Dendritic cell treated with granulocyte-macrophage colony-stimulating factor and Interleukin-4, amounts not matched to agents 40 ng/mL and 50 ng/mL, for 4 days (primary cell): ENCODE data around the gene ATP5F1D.
A peak's percentile ranks its signal among the peaks of the same experiment; 100 is the strongest.

Experiments used
- H3K27ac Mint-ChIP-seq: one replicate; pipeline ENCODE4 v1.8.0; 2022; ENCODE audit warnings: mild to moderate bottlenecking, mixed read lengths
- H3K27me3 Mint-ChIP-seq: one replicate; pipeline ENCODE4 v1.8.0; 2022; ENCODE audit warnings: mild to moderate bottlenecking, mixed read lengths
- H3K36me3 Mint-ChIP-seq: one replicate; pipeline ENCODE4 v1.8.0; 2022; ENCODE audit warnings: low read depth, mixed read lengths
- H3K4me1 Mint-ChIP-seq: one replicate; pipeline ENCODE4 v1.8.0; 2022; ENCODE audit warnings: low read depth, mixed read lengths
- H3K4me3 Mint-ChIP-seq: one replicate; pipeline ENCODE4 v1.8.0; 2022; ENCODE audit warnings: mild to moderate bottlenecking, moderate library complexity, mixed read lengths
- H3K9me3 Mint-ChIP-seq: one replicate; pipeline ENCODE4 v1.8.0; 2022; ENCODE audit warnings: mixed read lengths
- intact Hi-C: fragments of 100-400 bp; cut with micrococcal nuclease; formaldehyde crosslinking; loops from one replicate; pipeline ENCODE4 v1.15.0; 2022

Gene ATP5F1D

DNA sequence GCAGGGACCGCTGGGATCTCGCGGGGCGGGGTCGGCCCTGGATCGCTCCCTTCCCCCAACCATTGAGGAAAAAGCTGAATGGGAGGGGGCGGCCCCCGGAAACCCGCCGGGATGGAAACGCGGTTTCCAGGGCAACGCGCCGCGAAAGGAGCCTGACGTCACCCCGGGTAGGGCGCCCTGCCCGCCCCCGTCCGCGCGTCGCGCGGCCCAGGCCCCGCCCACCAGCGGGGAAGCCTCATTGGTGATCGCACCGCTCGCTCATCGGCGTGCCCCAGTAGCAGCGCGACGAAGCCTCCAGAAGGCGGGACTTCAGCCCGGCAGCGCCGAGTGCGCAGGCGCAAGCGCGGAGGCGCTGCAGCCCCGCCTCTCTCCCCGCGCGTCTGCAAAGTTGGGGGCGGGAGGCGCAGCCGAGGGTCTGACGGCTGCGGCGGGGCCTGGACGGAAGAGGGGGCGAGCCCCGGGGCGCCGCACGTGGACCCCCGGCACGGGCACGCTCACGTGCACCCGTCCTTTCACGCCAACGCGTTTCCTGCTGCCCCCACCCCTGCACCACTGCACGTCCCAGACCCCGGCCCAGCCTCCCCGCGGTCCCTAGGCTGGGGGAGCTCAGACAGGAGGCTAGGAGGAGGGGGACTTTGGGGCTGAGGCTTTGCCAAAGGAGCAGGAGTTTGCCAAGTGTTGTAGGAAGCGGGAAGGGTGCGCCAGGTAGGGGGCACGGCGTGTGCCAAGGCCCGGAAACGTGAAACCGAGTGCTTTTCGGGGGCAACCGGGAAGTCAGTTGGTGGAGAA, 19.4 kb downstream of the ATP5F1D start:
- H3K27ac Mint-ChIP-seq, result peak overlapping the region; percentile 90
- peak overlapping the region; percentile 84 for H3K4me3 Mint-ChIP-seq
- peaks cover 81% of the 10 kb centered on the region for H3K4me1 Mint-ChIP-seq
- H3K9me3 Mint-ChIP-seq, result no peaks in the 10 kb centered on the region
- peaks cover 2% of the 10 kb centered on the region for H3K27me3 Mint-ChIP-seq
- intact Hi-C loops, result loop anchor here (1.0 kb wide), 1 partner anchor 9 kb away; no protein-coding TSS in a partner anchor
- H3K36me3 Mint-ChIP-seq, result peaks cover 34% of the 10 kb centered on the region

DNA sequence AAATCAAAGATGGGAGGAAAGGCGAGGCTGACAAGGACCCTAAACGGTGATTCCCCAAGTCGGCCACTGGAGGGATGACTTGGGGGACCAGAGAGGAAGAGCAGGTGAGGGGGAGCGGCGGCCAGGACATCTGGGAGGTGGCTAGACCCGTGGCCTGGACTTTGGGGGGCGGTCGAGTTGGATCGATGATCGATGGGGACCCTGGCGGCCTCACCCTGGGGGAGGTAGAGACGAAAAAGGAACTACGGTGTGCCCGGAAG, 19.9 kb downstream of the ATP5F1D start:
- Mint-ChIP-seq H3K27me3 (peaks cover 2% of the 10 kb centered on the region), H3K4me3 (peak overlapping the region; percentile 84), H3K9me3 (no peaks in the 10 kb centered on the region), H3K4me1 (peaks cover 84% of the 10 kb centered on the region), H3K36me3 (peaks cover 29% of the 10 kb centered on the region), H3K27ac (peak overlapping the region; percentile 90)
- intact Hi-C loops, result no loop called here

DNA sequence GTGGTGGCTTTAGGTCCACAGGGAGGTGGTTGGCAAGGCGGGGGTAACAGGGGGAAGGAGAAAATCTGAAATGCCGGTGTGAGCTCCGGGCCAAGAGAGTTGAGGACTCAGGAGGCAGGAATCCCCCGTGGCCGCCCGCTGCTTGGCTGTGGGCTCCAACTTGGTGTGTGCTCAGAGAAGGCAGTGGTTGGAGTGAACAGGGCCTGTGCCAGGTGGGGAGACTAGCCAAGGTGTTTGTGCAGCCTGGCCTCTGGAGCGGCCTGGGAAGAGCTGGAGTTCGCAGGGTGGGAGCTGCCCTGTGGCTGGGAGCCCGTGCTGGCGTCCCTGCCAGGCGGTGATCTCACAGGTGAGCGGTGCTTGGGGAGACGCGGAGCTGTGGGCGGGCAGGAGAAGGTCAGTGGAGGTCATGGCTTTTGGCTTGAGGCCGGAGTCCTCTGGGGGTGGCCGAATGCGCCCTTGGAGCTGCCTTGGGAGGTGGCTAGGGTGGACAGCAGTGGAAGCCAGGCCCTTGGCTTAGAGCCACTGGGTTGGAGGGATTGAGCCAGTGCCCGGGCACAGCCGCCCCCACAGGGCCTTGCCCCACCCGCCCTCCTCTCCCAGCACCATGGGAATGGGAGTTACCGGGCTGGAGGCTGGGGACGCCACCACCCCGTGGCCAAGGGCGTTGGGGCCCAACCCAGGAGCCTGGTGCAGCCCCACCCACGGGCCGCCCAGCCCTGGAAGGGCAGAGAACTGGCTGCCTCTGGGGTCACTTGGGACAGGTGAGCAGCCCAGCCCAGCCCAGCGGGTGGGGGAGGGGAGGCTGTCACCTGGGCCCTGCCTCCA, 20.5 kb downstream of the ATP5F1D start:
- no peaks in the 10 kb centered on the region for H3K9me3 Mint-ChIP-seq
- H3K36me3 Mint-ChIP-seq, result peaks cover 23% of the 10 kb centered on the region
- intact Hi-C loops, result no loop called here

DNA sequence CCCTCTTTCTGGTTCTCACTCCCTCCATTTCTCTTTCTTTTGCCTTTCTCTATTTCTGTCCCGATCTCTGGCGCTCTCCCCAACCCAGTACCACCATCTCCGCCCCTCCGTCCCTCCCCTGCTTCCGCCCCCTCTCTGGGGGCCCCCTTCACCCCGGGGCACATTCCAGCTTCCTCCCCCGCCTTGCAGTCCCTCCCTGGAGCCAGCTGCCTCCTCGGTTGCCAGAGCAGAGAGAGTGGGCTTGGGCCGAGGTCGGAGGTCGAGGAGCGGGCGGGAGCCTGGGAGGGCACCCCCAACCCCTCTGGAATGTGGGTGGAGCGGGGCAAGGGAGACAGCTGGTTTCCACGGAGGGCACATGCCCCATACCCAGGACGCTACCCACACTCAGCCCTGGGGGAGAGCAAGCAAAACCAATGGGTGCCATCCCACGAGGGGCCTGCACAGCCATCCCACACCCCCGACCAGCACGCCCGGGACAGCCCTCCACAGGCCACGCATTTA, 21.1 kb downstream of the ATP5F1D start:
- H3K36me3 Mint-ChIP-seq, result peaks cover 17% of the 10 kb centered on the region
- H3K27me3 Mint-ChIP-seq, result peaks cover 9% of the 10 kb centered on the region
- peak overlapping the region; percentile 27 for H3K4me3 Mint-ChIP-seq
- H3K4me1 Mint-ChIP-seq, result peaks cover 86% of the 10 kb centered on the region
- H3K9me3 Mint-ChIP-seq, result no peaks in the 10 kb centered on the region
- H3K27ac Mint-ChIP-seq, result peak overlapping the region; percentile 90
- intact Hi-C loops, result no loop called here

More for the DNA sequence above, 20.5 kb downstream of the ATP5F1D start:
- H3K27me3 Mint-ChIP-seq, result peaks cover 3% of the 10 kb centered on the region
- peak overlapping the region; percentile 84 for H3K4me3 Mint-ChIP-seq
- H3K4me1 Mint-ChIP-seq, result peaks cover 85% of the 10 kb centered on the region
- peak overlapping the region; percentile 90 for H3K27ac Mint-ChIP-seq

DNA sequence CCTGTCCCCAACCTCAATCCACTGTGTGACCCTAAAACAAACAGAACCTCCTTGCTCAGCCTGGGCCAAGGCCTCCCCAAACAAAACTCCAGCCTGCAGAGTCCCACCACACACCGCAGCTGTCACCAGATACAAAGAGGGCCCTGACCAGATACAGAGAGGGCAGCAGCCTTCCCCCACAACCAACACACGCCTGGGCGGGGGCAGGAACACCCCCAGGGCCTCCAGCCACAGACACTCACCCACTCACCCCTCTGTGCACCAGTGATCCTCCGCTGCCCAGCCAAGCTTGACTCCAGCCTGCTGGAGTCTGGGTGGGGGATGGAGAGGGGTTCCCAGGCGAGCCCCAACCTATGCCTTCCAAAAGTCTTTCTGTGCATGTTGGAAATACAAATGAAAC, 21.6 kb downstream of the ATP5F1D start:
- Mint-ChIP-seq H3K4me1 (peaks cover 86% of the 10 kb centered on the region), H3K27ac (peak overlapping the region; percentile 90), H3K27me3 (peaks cover 9% of the 10 kb centered on the region), H3K36me3 (peaks cover 12% of the 10 kb centered on the region), H3K4me3 (no peak overlapping the region), H3K9me3 (no peaks in the 10 kb centered on the region)
- intact Hi-C loops, result no loop called here

DNA sequence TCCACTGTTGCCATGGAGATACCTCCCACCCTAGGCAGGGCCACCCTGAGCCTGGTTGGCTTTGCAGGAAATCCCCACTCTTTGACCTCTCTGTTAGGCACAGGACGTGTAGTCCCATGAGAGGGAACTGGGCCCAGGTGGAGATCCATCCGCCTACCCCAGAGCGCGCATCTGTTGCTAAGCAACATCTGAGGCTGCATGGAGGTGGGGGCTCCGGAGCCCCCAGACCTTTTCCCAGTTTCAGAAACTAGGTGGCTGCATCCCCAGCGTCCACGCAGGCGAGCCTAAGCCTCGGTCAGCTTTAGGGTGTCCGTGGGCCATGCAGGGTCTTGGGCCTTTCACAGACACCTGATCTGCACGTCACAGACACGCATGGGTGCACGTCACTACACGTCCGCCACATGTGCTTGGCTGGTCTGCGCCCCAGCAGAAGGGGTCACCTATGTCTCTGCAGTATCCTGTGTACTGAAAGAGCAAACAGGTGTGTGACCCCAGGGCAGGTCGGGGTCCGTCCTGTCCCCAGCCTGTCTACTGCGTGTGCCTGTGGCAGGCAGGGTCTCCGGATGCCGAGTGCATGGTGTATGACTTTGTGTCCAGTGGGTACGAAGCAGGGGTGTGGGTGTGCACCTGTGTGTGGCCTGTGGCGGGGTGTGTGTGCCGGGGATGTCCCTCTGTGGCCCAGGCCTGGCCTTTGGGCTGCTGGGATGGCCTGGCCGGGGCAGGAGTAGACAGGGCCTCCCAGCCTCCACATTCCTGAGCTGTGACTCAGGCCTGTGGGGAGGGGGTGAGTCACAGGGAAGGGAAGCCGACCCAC, 23.5 kb downstream of the ATP5F1D start:
- Mint-ChIP-seq H3K27me3 (peaks cover 9% of the 10 kb centered on the region), H3K36me3 (peaks cover 10% of the 10 kb centered on the region), H3K4me3 (peak overlapping the region; percentile 51), H3K27ac (peak overlapping the region; percentile 90), H3K4me1 (peaks cover 83% of the 10 kb centered on the region), H3K9me3 (no peaks in the 10 kb centered on the region)
- intact Hi-C loops, result no loop called here

DNA sequence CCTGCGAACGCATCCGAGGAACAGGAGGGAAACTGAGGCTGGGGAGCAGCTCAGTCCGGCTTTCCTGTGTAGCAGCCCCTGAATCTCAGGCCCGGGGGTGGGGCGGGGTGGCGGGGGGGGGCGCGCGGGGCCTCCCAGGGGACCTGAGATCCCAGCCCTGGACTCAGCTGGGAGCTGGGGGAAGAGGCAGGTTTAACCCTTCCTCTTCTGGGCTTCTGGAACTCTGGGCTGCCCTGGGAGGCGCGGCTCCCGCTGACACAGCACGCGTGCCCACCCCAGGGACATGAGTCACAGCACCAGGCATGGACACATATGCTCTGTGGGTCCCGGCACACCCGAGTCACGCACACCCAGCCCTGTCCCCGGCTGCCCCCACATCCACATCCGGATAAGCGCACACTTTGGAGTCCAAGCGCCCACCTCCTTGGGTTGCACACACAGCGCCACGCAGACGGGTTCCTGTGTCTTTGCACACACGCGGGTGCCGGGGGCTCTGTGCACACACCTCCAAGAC, 24.1 kb downstream of the ATP5F1D start:
- intact Hi-C loops, result loop anchor here (1.0 kb wide), 1 partner anchor 17 kb away; the partner anchor contains the start of gene MIDN

DNA sequence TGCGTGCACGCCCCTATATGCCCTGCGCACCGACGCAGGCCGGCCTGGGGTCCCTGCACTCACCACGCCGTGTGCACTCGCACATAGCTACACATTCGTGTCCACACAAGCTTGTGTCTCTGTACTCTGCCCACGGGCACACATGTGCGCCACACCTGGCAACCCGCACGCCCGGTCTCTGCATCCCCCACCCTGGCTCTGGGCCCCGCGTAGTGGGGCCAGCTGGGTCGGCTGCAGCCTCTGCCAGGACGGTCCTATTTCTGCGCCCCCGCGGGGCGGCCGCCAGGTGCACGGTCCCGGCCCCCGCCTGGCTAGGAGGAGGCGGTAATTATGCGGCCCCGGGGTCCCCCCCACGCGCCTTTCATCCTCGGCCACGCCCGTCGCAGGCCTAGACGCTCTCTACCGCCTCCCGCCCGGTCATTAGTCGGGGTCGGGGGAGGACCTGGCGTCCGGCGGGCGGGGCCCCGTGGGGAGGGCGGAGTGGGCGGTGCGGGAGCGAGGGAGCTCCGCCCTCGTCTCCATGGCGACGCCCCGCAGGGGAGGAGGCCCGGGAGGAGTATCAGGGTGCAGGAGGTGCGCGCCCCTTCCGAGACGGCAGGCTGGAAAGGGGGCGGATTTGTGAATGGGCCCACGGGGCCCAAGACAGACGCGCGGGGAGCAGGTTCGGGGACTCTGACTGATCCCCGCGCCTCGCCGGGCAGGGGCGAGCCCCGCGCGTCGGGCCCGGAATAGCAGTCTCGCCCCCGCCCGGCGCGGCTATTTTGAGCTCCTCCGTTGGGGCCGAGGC, 24.8 kb downstream of the ATP5F1D start:
- Mint-ChIP-seq H3K9me3 (no peaks in the 10 kb centered on the region), H3K4me3 (peak overlapping the region; percentile 66), H3K27me3 (peaks cover 9% of the 10 kb centered on the region), H3K4me1 (peaks cover 83% of the 10 kb centered on the region), H3K27ac (peak overlapping the region; percentile 90), H3K36me3 (peaks cover 23% of the 10 kb centered on the region)
- intact Hi-C loops, result loop anchor here (1.0 kb wide), 1 partner anchor 18 kb away; the partner anchor contains the start of gene MIDN

More for the DNA sequence above, 24.1 kb downstream of the ATP5F1D start:
- peak overlapping the region; percentile 90 for H3K27ac Mint-ChIP-seq
- H3K36me3 Mint-ChIP-seq, result peaks cover 16% of the 10 kb centered on the region
- peaks cover 83% of the 10 kb centered on the region for H3K4me1 Mint-ChIP-seq
- H3K9me3 Mint-ChIP-seq, result no peaks in the 10 kb centered on the region
- peak overlapping the region; percentile 66 for H3K4me3 Mint-ChIP-seq
- peaks cover 9% of the 10 kb centered on the region for H3K27me3 Mint-ChIP-seq

DNA sequence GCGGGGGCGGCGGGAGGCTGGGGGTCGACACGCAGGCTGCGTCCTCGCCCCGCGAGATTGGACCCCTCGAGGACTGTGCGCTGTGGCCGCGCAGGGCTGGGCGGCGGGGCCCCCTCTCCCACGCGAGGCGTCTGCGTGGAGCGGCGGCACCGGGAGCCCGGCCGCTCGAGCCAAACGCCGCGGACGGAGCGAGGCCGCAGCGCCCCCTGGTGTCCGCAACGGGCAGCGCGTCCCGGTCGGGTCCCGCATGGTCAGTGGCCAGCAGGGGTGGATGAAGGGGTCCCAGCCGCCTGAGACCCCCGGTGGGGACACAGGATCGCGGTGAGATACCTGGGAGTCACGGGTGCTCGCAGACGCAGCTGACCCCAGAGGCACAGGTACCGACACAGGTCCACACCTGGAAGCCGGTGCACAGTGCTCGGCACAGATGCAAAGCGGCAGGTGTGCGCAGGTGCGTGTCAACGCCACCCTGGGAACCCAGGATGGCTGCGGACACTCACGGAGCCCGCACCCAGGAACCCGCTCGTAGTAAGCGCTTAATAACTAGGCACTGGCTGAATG, 25.4 kb downstream of the ATP5F1D start:
- H3K27me3 Mint-ChIP-seq, result peaks cover 7% of the 10 kb centered on the region
- no peaks in the 10 kb centered on the region for H3K9me3 Mint-ChIP-seq
- peak overlapping the region; percentile 90 for H3K27ac Mint-ChIP-seq
- peaks cover 83% of the 10 kb centered on the region for H3K4me1 Mint-ChIP-seq
- peak overlapping the region; percentile 66 for H3K4me3 Mint-ChIP-seq
- peaks cover 29% of the 10 kb centered on the region for H3K36me3 Mint-ChIP-seq
- intact Hi-C loops, result loop anchor here (1.0 kb wide), 2 partner anchors 19 to 23 kb away; partner anchors contain the start of gene MIDN

DNA sequence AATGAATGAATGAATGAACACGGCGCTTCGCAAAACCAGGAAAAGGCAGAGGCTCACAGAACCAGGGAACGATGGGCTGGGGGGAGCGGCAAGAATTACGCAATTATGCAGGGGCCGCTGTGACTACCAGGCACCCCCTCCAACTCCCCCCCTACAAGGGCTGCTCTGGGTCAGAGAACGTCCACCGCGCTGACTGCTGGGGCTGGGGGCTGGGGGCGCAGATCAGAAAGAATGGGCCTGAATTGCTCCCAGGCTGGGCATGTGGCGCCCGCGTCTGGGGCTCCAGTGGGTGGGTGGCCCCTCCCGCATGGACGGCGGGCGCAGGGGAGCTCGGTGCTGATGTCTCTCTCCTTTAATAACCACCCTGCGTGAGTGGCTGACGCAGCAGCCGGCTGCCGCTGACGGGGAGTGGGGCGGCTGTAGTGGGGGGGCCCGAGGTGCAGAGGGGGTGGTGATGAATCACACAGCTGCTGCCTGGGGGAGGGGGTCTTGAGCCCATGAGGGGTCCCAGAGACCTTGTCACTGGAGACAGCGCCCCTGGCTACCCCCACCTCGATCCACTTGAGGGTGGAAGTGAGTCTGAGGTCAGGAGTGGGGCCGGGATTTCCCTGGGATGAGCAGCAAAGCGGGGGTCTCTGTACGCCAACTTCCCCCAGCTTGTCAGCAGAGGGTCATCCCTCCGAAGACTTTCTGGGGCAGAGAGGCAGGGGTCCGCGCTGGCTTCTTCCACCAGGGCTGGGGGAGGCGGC, 26.1 kb downstream of the ATP5F1D start:
- no peaks in the 10 kb centered on the region for H3K9me3 Mint-ChIP-seq
- H3K36me3 Mint-ChIP-seq, result peaks cover 36% of the 10 kb centered on the region
- peak overlapping the region; percentile 90 for H3K27ac Mint-ChIP-seq
- peaks cover 7% of the 10 kb centered on the region for H3K27me3 Mint-ChIP-seq
- H3K4me3 Mint-ChIP-seq, result peak overlapping the region; percentile 66
- H3K4me1 Mint-ChIP-seq, result peaks cover 83% of the 10 kb centered on the region
- intact Hi-C loops, result loop anchor here (1.0 kb wide), 1 partner anchor 23 kb away; no protein-coding TSS in a partner anchor

DNA sequence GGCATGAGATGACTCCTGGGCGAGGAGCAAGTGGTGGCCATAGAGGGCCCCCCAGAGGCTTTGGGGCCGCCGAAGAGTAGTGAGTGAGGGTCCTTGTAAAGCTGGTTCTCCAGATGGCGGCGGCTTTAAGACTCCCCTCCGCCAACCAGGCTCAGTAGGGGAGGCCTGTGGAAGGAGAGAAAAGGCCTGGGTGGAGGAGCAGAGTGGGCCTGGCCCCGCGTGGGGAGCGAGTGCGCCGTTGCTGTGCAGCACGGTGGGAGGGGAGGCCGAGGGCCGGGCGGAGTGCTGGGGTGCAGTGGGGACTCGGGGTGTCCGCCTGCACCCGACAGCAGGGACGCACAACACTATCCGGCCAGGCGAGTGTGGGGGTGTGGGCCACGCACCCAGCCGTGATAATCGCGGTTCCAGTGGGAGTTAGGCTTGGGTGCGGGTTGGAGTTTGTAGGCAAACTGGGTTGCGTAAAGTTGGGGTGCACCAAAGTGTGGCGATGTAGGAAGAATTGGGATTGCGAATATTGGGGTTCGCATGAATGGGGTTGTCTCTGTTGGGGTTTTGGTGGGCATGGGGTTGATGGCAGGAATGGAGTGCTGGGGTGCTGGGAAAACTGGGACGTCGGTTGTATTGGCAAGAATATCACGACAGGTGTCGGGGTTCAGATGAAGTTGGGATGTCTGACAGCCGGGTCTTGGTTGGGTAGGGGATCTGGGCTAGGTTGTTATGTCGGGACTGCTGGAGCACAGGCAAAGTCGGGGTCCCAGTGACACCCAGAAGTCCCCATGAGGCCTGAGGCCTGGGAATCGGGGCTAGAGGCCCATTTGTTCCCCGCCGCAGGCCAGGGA, 26.9 kb downstream of the ATP5F1D start:
- Mint-ChIP-seq H3K27ac (peak overlapping the region; percentile 90), H3K4me1 (peaks cover 83% of the 10 kb centered on the region), H3K9me3 (no peaks in the 10 kb centered on the region), H3K27me3 (peaks cover 7% of the 10 kb centered on the region), H3K36me3 (peaks cover 44% of the 10 kb centered on the region), H3K4me3 (peak overlapping the region; percentile 99)
- intact Hi-C loops, result no loop called here
